GM19035 (cell line): ENCODE data around the gene MTMR8.

ENCODE experiments used
- ATAC-seq: cut with Tn5 transposase; IDR thresholded peaks from one replicate; pipeline ENCODE4 v1.9.1; 2021; ENCODE audit not compliant: unreplicated experiment

Gene MTMR8

GRCh38 chrX:64321507-64321906 lies 73.7 kb downstream of the MTMR8 start:
- no peak for ATAC-seq

DNA sequence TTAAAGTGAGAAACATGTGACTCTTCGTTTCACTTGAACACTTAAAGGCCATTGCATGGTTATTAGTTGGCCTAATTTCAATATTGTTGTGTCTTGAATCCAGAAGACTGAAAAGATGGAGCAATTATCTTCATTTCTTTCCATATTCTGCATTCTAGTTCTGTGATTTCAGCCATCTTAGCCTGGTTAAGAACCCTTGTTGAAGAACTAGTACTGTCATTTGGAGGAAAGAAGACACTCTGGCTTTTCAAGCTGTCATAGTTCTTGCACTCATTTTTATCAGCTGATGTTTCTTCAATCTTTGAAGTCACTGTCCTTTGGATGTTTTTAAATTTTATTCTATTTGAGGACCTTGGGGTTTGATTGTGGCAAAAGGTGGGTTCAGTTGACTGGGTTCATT lies 81.6 kb downstream of the MTMR8 start:
- ATAC-seq, result no peak

GRCh38 chrX:64306712-64307111 lies 88.5 kb downstream of the MTMR8 start:
- ATAC-seq, result no peak

DNA sequence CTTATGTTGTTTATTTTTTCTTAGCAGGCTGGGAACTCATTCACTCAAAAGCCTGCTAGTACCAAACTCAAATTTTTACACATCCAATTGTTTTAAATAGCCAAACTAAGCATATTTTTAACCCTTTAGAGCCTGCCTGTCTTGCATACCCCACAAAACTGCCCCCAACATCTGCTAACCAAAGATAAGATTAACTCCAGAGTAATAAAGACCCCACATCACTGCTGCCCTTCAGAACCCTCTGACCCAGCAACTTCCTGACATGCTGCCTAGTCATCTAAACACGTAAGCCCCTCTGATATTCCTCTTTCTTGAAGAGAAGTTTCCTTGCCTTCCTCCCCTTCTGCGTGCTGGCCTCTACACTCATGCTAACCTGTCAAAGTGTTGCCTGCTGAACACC lies 104.1 kb downstream of the MTMR8 start:
- no peak for ATAC-seq

GRCh38 chrX:64265265-64265664 lies 130.0 kb downstream of the MTMR8 start:
- ATAC-seq, result no peak

DNA sequence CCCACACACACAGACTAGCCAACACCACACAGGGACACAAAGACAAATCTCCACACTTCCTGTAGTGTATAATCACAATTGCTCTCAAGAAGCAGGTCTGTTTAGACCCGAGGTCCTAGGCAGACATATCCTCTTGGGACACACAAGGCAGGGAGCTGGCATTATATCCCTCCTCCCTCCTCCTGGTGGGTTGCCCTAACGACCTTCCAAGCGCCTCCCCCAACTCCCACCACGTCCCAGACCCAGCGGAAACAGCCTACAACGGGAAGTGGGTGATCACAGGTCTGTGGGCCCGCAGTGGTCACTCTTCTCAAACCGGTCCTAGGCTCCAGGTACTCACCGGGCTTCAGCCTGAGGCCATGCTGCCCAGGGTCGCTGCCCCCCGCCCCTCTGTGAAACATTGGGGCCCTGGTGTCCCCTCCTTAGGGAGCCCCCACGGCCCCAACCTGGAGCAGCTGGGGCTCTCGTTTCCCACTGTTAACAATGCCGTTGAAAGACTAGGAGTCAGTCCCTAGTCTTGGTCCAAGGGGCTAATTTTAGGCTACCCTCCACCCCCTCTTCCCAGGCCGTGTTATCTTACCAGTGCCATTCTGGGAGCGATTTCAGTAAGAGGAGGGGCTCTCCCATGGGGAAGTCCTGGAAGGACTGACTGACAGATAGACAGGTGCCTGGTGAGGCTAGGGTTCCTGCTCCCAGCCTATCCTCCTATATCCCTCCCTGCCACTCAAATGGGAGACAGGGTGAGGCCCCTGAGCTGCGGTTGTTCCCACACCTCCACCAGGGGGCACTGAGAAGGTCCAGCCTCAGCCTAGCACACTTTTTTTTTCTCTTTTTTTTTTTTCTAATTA lies 164.9 kb downstream of the MTMR8 start, which contains the start of gene ASB12:
TSS of gene ASB12 (minus strand) at position 485 of the 848 bp plus-strand sequence. CDS start 4,957 bp downstream, outside the sequence.
- ATAC-seq, result no peak

- ATAC-seq, result no peak
Measured at GRCh38 chrX:64229154-64229553, 166.1 kb downstream of the MTMR8 start.
